ENCODE results near the gene MRPL2.

MRPL2 gene

DNA sequence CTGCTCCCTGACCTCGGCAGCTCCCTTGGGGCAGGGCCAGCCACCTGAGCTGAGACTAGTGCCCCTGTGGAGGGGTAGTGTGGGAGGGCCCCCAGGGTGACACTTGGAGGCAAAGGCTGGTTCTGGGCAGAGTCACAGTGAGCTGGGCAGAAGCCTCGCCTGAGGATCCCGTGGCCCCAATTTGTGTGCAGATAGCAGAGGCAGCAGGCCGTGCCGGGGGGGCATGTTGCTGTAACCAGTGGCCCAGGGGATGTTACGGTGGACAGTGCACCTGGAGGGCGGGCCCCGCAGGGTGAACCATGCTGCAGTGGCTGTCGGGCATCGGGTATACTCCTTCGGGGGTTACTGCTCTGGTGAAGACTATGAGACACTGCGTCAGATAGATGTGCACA is 42.3 kb downstream of the MRPL2 start:
- no peak for DNase-seq

DNA sequence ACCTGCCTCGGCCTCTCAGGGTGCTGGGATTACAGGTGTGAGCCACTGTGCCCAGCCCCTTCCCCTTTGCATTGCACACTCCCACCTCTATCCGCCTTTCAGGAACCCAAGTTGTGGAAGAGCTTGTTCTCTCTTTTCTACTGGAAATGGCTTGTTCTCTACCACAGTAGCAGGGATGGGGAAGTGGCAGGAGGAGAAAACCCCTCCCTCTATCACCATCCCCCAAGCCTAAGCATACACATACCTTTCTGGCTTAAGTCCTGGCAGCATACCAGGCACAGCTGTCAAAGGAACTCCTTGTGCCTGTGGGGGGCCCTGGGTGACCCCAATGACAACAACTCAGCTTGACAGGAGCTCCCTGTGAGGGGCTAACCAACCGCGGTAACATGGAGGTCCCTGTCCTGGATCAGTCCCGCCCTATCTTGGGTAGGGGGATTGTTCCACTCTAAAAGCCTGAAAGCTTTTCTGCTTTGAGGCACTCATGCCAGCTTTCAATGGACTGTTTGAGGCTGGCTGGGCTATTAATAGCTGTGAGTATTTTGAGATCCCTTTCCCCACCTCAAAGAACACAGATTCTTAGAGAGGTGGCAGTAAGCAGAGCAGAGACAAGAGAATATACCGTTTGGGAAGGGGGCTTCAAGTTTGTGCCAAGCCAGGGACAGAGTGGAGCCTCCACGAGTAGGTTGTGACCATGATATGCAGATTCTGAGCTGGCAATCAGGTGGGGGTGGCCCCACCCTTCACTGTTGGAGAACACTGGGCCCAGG is 42.9 kb downstream of the MRPL2 start:
- no peak for DNase-seq

DNA sequence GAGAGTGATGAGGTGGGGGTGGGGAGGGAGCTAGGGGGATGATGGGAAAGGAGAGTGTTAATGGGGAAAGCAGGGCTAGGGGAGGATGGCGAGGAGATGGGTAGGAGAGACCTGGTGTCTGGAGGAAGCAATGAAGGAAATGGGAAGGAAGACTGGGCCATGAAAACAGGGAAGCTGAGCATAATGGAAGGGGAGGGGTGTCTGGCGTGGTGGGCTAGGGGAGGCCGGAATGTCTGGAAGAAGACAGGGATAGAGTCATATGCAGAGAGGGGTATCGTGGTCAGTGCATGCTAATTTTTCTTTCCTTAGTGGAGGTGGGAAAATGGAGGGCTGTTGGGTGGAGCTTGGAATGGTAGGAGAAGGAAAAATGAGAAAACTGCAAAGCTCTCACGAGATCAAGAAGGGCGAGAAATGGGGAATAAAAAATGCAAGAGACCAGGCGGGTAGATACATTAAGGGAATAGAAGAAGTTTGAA is 44.8 kb downstream of the MRPL2 start:
- no peak for DNase-seq

- peak; percentile 100 for DNase-seq
Observed at GRCh38 chr6:43013843-43014433, 45.3 kb downstream of the MRPL2 start, which contains the start of the genes KLHDC3 and MEA1. Gene KLHDC3 (plus strand): TSS chr6:43014249. CDS start chr6:43017193, 2,944 bp downstream. Gene MEA1 (minus strand): TSS chr6:43013946. CDS start chr6:43013813, 133 bp downstream.

DNA sequence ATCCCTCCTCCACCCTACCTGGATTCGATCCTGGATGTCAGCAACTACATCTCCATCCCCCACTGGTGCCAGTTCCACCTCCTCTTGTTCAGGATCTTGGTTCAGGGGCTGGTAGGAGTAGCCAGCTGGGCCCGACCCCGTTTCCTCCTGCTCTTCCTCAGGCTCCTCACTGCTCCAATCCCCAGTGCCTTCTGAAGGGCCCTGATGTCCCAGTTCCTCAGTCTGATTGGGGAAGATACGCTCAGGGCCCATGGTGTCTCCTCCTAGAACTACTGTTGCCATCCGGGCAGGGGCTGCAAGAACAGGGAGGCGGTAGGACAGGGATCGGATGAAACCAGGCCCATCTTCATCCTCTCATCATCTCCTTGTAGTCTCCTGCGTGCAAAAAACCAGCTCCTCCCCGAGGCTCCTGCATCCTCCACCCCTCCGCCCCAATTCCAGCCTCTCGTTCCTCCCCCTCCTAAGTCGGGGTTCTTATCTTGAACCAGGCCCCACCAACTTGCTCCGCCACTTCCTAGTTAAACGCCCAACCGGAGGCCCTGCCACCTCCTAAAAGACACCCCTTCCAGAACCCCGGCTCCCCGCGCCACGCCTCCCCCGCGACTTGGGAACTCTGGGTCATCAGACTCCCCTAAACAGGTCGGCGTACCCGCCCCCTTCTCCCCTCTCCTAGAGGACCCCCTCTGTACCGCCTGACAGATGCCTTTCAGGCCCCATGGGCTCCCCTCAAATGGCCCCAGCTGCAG is 46.0 kb downstream of the MRPL2 start:
- DNase-seq = no peak

GRCh38 chr6:43012364-43012763 is 46.9 kb downstream of the MRPL2 start:
- no peak for DNase-seq

- no peak for DNase-seq
Observed at GRCh38 chr6:43011207-43011606, 48.0 kb downstream of the MRPL2 start.

- DNase-seq = peak; percentile 42
Observed at GRCh38 chr6:43009124-43009523, 50.1 kb downstream of the MRPL2 start.

DNA sequence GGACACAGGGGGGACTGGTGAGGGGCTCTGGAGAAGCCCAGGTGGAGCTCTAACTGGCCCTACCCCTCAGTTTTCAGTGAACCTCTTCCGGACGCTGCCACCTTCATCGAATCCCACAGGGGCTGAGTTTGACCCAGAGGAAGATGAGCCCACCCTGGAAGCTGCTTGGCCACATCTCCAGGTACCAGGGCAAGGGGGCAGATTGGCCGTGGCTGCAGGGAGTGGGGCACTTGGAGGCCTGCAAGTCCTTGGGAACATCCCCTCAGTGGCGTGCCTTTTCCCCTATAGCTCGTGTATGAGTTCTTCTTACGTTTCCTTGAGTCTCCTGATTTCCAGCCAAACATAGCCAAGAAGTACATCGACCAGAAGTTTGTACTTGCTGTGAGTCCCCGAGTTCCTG is 52.1 kb downstream of the MRPL2 start:
- no peak for DNase-seq

GRCh38 chr6:43006251-43006650 is 53.0 kb downstream of the MRPL2 start:
- no peak for DNase-seq

- DNase-seq = no peak
Observed at GRCh38 chr6:43005844-43006243, 53.4 kb downstream of the MRPL2 start.
